Fibroblast of skin of right biceps (primary cell): ENCODE data around the gene TM9SF3.

Experiments
- DNase-seq: peaks from one replicate; pipeline ENCODE4 v3.0.0-alpha.2; 2013

TM9SF3 gene

GRCh38 chr10:96505150-96506136, 81.4 kb downstream of the TM9SF3 start:
- DNase-seq: no peak

- DNase-seq: peak; percentile 62
Measured at GRCh38 chr10:96502561-96503282, 84.1 kb downstream of the TM9SF3 start.

- peak; percentile 24 for DNase-seq
Measured at GRCh38 chr10:96501985-96502384, 84.8 kb downstream of the TM9SF3 start.

GRCh38 chr10:96500519-96500918, 86.3 kb downstream of the TM9SF3 start:
- DNase-seq: no peak

GRCh38 chr10:96500050-96500449, 86.8 kb downstream of the TM9SF3 start:
- DNase-seq: no peak

- DNase-seq: no peak
Measured at GRCh38 chr10:96497391-96497790, 89.4 kb downstream of the TM9SF3 start.

GRCh38 chr10:96496281-96496925, 90.4 kb downstream of the TM9SF3 start:
- no peak for DNase-seq

GRCh38 chr10:96495544-96495943, 91.3 kb downstream of the TM9SF3 start:
- no peak for DNase-seq

GRCh38 chr10:96494694-96495093, 92.1 kb downstream of the TM9SF3 start:
- no peak for DNase-seq

GRCh38 chr10:96493871-96494525, 92.8 kb downstream of the TM9SF3 start:
- DNase-seq: no peak

- DNase-seq: no peak
Measured at GRCh38 chr10:96493254-96493653, 93.6 kb downstream of the TM9SF3 start.

GRCh38 chr10:96491303-96491702, 95.5 kb downstream of the TM9SF3 start:
- DNase-seq: no peak

GRCh38 chr10:96488161-96488935, 98.5 kb downstream of the TM9SF3 start:
- DNase-seq: peak; percentile 31

GRCh38 chr10:96482815-96483588, 103.8 kb downstream of the TM9SF3 start:
- no peak for DNase-seq

GRCh38 chr10:96478355-96478754, 108.5 kb downstream of the TM9SF3 start:
- DNase-seq: no peak

GRCh38 chr10:96473866-96474265, 112.9 kb downstream of the TM9SF3 start:
- DNase-seq: no peak

GRCh38 chr10:96470116-96470743, 116.6 kb downstream of the TM9SF3 start:
- DNase-seq: peak; percentile 20

- DNase-seq: peak; percentile 6
Measured at GRCh38 chr10:96468845-96469244, 118.0 kb downstream of the TM9SF3 start.
